ENCODE results near the gene ARID1A.

GRCh38 chr1:26747048-26747447 is 51.2 kb downstream of the ARID1A start:
- TF ChIP-seq EZH2 (IDR thresholded peaks at IDR 0.05; ENCODE audit: insufficient read depth, poor library complexity, severe bottlenecking) = no peak
- no peak for TF ChIP-seq EZH2phosphoT487 (IDR thresholded peaks at IDR 0.05; ENCODE audit: insufficient read depth, low read depth)
